ENCODE data around the gene UBA1.

UBA1 gene

DNA sequence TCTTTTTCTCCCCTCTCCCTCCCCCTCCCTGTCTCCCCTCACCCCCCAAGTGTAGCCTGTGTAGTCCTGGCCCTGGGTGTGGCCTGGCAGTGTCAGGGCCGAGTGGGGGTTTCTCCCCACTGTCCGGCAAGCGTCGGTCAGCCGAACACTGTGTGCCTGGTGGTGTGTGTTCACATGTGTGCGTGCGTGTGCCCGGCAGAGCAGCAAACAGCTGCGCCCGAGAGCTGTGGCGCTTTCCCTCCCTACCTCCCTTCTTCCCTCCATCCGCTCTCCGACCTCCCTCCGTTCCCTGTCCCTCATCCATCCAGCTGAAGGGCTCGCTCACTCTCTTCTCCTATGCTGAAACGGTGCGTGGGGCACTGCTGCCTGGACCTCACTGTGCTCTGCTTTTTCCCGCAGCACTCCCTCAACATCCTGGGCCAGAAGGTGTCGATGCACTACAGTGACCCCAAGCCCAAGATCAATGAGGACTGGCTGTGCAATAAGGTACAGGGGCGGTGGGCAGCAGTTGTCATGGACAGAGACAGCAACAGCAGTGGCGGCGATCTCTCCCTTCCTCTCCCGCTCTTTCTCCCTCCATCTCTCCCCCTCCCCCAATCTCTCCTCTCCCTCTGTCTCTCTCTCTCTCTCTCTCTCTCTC is 17.4 kb upstream of the UBA1 start:
- no peak overlapping the region for H3K27ac ChIP-seq
- TF ChIP-seq, protein P1, sequence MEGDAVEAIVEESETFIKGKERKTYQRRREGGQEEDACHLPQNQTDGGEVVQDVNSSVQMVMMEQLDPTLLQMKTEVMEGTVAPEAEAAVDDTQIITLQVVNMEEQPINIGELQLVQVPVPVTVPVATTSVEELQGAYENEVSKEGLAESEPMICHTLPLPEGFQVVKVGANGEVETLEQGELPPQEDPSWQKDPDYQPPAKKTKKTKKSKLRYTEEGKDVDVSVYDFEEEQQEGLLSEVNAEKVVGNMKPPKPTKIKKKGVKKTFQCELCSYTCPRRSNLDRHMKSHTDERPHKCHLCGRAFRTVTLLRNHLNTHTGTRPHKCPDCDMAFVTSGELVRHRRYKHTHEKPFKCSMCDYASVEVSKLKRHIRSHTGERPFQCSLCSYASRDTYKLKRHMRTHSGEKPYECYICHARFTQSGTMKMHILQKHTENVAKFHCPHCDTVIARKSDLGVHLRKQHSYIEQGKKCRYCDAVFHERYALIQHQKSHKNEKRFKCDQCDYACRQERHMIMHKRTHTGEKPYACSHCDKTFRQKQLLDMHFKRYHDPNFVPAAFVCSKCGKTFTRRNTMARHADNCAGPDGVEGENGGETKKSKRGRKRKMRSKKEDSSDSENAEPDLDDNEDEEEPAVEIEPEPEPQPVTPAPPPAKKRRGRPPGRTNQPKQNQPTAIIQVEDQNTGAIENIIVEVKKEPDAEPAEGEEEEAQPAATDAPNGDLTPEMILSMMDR (conservative IDR thresholded peaks at IDR 0.05): no peak

DNA sequence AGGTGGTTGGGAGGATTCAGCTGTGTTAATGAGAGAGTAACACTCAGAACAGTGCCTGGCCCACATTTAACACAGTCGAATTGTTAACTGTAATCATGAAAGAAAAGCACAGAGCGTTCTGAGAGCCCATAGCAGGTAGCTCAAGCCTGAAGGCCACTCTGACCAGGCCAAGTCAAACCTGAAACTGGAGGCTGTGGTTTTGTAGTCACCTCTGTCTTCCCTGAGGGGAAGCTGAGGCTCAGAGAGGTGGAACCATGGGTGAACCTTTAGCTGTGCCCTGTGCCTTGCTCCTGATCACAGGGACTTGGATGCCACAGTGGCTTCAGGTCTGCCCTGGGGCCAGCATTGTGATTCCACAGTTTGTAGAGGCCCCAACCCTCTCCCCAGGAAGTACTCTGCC is 16.6 kb upstream of the UBA1 start:
- no peak overlapping the region for H3K27ac ChIP-seq
- TF ChIP-seq, protein P1 (conservative IDR thresholded peaks at IDR 0.05): no peak

DNA sequence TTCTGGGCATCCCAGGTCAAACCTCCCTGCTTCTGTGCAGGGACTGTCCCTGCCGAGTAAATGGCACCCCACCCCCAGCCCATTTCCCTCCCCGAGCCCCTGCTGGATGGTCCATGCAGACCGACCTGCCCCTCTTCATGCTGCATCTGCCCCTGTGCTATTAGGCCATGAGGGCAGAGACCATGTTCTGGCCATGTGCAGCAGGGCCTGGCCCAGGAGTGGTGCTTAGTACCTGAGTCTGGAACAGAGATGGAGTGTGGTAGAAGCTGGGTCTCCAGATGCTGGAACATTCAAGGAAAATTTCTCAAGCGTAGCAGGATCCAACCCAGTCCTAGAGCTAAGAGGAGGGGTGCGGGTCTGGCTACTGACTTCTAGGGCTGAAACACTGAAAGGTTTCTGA is 15.3 kb upstream of the UBA1 start:
- H3K27ac ChIP-seq: no peak overlapping the region
- TF ChIP-seq, protein P1 (conservative IDR thresholded peaks at IDR 0.05): no peak

DNA sequence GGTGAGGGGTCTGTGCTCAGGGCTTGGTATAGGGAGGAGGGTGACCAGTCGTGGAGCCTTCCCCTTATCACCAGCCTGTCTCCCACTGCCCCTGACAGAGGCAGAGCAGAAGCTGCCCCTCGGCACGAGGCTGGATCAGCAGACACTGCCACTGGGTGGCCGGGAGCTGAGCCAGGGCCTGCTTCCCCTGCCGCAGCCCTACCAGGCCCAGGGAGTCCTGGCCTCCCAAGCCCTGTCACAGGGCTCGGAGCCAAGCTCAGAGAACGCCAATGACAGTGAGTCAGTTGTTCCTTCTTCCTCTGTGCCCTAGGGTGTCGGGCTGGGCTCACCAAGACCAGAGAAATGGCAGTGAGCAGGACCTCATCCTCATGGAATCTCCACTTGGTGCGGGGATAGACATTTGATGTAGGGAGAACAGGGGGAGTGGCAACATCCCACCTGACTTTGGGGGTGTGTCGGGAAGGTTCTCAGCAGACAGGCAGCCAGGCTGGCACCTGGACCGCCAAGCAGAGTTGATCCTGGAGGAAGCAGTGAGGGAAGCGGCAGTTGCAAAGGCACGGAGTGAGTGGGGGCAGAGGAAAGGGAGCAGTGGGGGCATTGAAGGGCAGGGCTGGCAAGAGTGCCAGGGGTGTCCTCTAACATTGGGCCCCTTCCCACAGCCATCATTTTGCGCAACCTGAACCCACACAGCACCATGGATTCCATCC is 14.3 kb upstream of the UBA1 start:
- TF ChIP-seq, protein P1 (conservative IDR thresholded peaks at IDR 0.05): no peak
- H3K27ac ChIP-seq: no peak overlapping the region

DNA sequence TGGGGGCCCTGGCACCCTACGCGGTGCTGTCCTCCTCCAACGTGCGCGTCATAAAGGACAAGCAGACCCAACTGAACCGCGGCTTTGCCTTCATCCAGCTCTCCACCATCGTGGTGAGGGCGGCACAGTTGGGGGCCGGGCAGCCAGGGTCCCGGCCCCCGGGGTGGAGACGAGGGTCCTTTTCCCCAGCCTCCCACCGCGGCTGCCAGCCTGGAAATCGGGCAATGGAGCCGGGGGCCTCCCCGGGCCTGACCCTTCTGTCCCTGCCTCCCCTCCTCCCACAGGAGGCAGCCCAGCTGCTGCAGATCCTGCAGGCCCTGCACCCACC is 13.7 kb upstream of the UBA1 start:
- TF ChIP-seq, protein P1 (conservative IDR thresholded peaks at IDR 0.05): no peak
- no peak overlapping the region for H3K27ac ChIP-seq

DNA sequence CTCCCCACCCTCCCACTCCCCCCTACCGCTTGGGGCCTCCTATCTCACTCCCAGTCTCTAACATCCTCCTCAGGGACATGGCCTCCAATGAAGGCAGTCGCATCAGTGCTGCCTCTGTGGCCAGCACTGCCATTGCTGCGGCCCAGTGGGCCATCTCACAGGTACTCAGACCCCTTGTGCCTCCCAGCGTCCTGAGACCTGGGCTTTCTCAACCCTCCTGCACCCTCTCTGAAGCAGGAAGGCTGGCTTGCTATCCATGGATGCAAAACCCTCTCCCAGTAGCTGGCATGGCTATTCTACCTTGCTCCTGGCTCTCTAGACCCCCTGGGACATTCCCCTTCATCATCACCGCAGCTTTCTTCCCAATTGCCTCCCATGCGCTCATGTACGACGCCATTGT is 13.3 kb upstream of the UBA1 start:
- TF ChIP-seq, protein P1 (conservative IDR thresholded peaks at IDR 0.05): no peak
- H3K27ac ChIP-seq: no peak overlapping the region

DNA sequence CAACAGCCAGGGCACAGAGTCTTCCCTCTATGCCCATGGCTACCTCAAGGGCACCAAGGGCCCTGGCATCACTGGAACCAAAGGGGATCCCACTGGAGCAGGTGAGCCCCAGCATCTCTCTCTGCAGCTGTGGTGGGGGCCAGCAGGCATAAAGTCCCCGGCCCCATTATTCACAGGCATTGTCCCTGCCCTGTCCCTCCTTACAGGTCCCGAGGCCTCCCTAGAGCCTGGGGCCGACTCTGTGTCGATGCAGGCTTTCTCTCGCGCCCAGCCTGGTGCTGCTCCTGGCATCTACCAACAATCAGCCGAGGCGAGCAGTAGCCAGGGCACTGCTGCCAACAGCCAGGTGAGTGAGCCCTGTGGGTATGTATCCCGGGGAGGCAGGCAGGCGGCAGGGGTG is 12.3 kb upstream of the UBA1 start:
- TF ChIP-seq, protein P1 (conservative IDR thresholded peaks at IDR 0.05): no peak
- no peak overlapping the region for H3K27ac ChIP-seq

Measured in VCaP (cell line).